Activated CD4-positive, alpha-beta T cell treated with anti-CD3 and anti-CD28 coated beads, Interleukin-2, amount 10 ng/mL, durations not matched to agents 24 days and 14 days (primary cell): ENCODE results near the gene RUFY1. TPM values are rescaled to one million over a fixed set of nuclear protein-coding genes. Genes with fewer than 3 reads are reported as not detected.
A peak's percentile ranks its signal among the peaks of the same experiment; 100 is the strongest.
"Not testable (repeated sequence)": the region's sequence is repeated elsewhere in the genome, so short reads cannot be mapped to it uniquely, and the experiment has no call there.

Source experiments
- DNase-seq: peaks from one replicate; pipeline ENCODE4 v3.0.0; 2022
- H3K27ac Mint-ChIP-seq: one replicate; pipeline ENCODE4 v1.8.0; 2022; ENCODE audit warnings: mild to moderate bottlenecking, mixed read lengths
- H3K27me3 Mint-ChIP-seq: one replicate; pipeline ENCODE4 v1.8.0; 2022; ENCODE audit warnings: mixed read lengths
- H3K36me3 Mint-ChIP-seq: one replicate; pipeline ENCODE4 v1.8.0; 2022; ENCODE audit warnings: low read depth, mild to moderate bottlenecking, mixed read lengths
- H3K4me1 Mint-ChIP-seq: one replicate; pipeline ENCODE4 v1.8.0; 2021; ENCODE audit warnings: mixed read lengths
- H3K4me3 Mint-ChIP-seq: one replicate; pipeline ENCODE4 v1.8.0; 2022; ENCODE audit warnings: mild to moderate bottlenecking, moderate library complexity, mixed read lengths
- H3K9me3 Mint-ChIP-seq: one replicate; pipeline ENCODE4 v1.8.0; 2021; ENCODE audit warnings: mixed read lengths
- intact Hi-C: fragments of 100-400 bp; cut with micrococcal nuclease; formaldehyde crosslinking; loops from one replicate; pipeline ENCODE4 v1.15.1; 2023
- total RNA-seq: library from RNA; stranded (reverse); gene quantifications from 2 replicates; pipeline ENCODE4 v1.2.3, GENCODE V29; 2022

Gene RUFY1
- total RNA-seq, 1 donor from 2014 or later = 38.8 TPM

DNA sequence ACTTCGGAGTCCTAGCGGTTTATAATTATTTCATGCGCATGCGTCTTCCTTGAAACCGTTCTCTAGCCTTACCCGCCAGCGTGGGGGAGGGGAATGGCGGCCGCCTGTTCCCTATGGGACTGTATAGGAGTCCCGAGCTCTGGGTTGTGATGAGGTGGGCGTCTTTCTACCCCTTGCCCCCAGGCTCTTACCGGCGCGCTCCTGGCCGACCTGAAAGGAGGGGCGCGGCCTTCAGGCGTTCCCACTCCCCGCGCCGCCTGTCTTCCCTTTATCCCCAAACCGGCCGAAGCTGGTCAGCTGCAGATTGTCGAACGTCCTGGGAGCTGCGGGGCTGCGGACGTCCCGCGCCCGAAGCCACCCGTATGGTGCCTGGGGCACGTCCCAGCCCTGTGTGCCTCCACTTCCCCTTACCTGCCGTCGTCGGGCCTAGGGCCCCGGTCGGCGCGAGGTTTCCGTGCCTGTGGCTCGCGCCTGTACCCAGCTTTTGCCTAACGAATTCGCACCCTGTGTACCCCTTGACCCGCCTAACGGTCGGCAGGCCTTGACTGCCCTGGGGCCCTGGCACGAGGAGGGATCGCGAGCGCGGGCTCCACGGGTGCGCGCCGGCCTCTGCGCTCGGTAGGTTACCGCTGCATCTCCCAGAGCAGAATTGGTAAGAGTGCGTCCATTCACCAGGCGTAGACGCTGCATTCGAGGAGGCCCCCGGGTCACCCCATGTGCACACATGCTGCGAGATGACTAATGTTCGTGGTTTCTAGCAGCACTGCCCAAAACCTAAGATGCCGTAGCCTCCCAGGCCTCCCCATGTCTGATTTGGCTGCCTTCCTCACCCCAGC, 73.8 kb downstream of the RUFY1 start:
- peak overlapping the region; percentile 99 for H3K27ac Mint-ChIP-seq
- H3K36me3 Mint-ChIP-seq = peaks cover 43% of the 10 kb centered on the region
- H3K27me3 Mint-ChIP-seq = peaks cover 5% of the 10 kb centered on the region
- DNase-seq = peak; percentile 82
- peak overlapping the region; percentile 99 for H3K4me3 Mint-ChIP-seq
- intact Hi-C loops = loop anchor here (1.0 to 10.0 kb wide), 12 partner anchors 54 to 1618 kb away; partner anchors contain the start of genes CANX, MAML1, MAPK9 and MGAT1
- H3K9me3 Mint-ChIP-seq = no peaks in the 10 kb centered on the region
- H3K4me1 Mint-ChIP-seq = peaks cover 39% of the 10 kb centered on the region

DNA sequence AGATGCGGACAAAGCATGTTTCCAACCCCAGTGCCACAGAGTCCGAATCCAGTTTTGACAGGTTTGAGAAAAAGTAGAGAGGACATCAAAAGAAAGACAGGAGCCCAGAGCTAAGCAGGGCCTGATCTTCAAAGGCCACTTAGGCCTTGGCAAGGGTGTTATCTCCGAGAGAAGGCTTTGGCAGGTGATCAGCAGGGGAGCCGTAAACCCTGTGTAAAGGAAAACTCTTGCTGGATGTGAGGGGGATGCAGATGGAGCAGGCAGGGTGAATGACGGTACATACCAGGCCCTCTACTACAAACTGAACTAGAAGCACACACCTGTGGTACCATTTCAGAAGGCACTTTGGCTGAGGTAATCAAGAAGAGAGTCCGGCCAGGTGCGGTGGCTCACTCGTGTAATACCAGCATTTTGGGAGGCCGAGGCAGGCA, 74.5 kb downstream of the RUFY1 start:
- peak overlapping the region; percentile 99 for H3K27ac Mint-ChIP-seq
- H3K27me3 Mint-ChIP-seq = peaks cover 5% of the 10 kb centered on the region
- peak overlapping the region; percentile 99 for H3K4me3 Mint-ChIP-seq
- peak; percentile 68 for DNase-seq
- intact Hi-C loops = loop anchor here (5.0 to 10.0 kb wide), 6 partner anchors 197 to 1617 kb away; partner anchors contain the start of genes MAPK9, MGAT1, RACK1 and RNF130
- peaks cover 38% of the 10 kb centered on the region for H3K36me3 Mint-ChIP-seq
- H3K4me1 Mint-ChIP-seq = peaks cover 35% of the 10 kb centered on the region
- H3K9me3 Mint-ChIP-seq = no peaks in the 10 kb centered on the region

DNA sequence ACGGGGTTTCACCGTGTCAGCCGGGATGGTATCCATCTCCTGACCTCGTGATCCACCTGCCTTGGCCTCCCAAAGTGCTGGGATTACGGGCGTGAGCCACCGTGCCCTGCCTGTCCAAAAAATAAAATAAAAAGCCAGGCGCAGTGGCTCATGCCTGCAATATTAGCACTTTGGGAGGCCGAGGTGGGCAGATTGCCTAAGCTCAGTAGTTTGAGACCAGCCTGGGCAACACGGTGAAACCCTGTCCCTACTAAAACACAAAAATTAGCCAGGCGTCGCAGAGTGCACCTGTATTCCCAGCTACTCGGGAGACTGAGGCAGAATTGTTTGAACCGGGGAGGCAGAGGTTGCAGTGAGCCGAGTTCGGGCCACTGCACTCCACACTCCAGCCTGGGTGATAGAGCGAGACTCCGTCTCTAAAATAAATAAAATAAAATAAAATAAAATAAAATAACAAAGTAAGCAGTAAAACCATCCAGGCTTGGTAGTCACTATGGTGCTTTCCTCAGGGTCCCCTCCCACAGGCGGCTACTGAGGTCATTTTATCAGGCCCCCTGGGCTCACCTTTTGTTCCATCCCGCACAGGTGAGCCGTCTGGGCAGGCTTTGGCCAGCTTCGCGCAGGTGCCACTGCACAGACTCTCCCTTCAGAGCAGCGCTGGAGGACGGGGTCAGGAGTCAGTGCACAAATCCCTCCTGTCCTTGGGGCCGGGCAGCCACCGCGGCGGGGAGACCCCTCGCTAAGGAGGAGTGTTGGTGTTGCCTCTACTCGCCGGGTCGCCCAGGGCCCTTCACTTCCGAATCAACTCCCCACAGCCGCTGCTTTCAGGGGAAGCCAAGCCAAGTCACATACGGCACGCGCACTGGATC, 83.4 kb downstream of the RUFY1 start:
- H3K27ac Mint-ChIP-seq, H3K4me1 Mint-ChIP-seq, DNase-seq, H3K27me3 Mint-ChIP-seq, H3K9me3 Mint-ChIP-seq, intact Hi-C loops, H3K36me3 Mint-ChIP-seq: not testable (repeated sequence)
- peak overlapping the region; percentile 49 for H3K4me3 Mint-ChIP-seq

DNA sequence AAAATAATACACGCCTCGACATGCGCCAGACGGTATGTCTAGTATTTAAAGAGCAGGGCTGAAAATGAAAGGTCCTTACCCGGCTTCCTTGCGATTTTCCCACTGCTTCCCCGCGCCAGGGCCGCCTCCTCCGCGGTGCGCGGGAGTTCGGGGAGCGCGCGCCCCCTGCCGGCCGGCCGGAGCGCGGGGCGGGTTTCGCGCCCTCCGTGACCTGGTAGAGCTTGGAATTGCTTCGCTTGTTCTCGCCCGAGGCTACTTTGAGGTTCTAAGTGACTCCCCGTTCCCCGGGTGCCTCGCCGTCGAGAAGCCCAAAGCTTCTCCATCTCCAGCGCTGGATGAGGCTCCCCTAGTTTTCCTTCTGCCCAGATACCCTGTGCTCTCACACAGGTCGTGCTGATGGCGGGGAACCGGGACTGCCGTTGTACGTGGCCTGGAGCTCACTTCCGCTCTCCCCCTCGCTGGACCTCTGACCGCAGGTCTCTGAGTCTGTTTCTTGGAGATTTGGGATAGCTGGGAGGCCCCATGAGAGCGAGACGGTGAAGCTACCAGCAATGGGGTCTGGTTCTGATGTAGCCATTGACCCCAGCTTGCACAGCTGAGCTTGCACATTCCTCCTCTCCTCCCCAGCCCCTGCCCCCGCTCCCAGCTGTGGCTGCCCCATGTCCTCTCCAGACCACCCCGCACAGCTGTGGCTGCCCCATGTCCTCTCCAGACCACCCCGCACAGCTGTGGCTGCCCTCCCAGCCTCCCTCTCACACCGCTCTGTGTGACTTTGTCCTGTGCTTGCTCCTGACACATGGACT, 84.2 kb downstream of the RUFY1 start:
- H3K9me3 Mint-ChIP-seq, H3K4me3 Mint-ChIP-seq, H3K27me3 Mint-ChIP-seq, intact Hi-C loops, H3K36me3 Mint-ChIP-seq, DNase-seq, H3K4me1 Mint-ChIP-seq, H3K27ac Mint-ChIP-seq: not testable (repeated sequence)

DNA sequence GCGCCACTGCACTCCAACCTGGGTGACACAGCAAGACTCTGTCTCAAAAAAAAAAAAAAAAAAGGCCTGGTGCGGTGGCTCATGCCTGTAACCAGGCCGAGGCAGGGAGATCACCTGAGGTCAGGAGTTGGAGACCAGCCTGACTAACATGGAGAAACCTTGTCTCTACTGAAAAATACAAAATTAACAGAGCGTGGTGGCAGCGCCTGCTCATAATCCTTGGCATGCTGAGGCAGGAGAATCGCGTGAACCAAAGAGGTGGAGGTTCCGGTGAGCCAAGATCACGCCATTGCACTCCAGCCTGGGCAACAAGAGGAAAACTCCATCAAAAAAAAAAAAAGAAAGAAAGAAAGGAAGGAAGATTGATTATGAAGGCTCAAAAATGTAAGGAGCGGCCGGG, 88.9 kb downstream of the RUFY1 start:
- not testable (repeated sequence) for H3K27me3 Mint-ChIP-seq, H3K27ac Mint-ChIP-seq, H3K9me3 Mint-ChIP-seq, H3K4me1 Mint-ChIP-seq, H3K36me3 Mint-ChIP-seq, DNase-seq, H3K4me3 Mint-ChIP-seq
- intact Hi-C loops = loop anchor here (2.0 kb wide), 1 partner anchor 24 kb away; no protein-coding TSS in a partner anchor

DNA sequence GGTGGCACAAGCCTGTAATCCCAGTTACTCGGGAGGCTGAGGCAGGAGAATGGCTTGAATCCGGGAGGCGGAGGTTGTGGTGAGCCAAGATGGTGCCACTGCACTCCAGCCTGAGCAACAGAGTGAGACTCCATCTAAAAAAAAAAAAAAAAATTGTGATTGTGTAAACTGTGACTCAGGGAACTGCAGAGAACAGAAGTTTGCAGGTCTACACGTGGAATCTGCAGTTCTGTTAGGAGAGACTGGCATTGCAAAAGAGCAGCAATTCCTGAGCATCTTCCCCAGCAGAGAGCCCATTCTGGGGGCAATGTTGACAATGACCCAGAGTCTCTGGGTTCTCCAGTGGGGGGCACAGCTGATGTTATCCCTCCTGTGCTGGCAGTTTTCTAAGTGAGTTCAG, 91.4 kb downstream of the RUFY1 start:
- DNase-seq, H3K4me1 Mint-ChIP-seq, H3K27me3 Mint-ChIP-seq, H3K4me3 Mint-ChIP-seq, H3K27ac Mint-ChIP-seq, intact Hi-C loops, H3K9me3 Mint-ChIP-seq, H3K36me3 Mint-ChIP-seq: not testable (repeated sequence)

DNA sequence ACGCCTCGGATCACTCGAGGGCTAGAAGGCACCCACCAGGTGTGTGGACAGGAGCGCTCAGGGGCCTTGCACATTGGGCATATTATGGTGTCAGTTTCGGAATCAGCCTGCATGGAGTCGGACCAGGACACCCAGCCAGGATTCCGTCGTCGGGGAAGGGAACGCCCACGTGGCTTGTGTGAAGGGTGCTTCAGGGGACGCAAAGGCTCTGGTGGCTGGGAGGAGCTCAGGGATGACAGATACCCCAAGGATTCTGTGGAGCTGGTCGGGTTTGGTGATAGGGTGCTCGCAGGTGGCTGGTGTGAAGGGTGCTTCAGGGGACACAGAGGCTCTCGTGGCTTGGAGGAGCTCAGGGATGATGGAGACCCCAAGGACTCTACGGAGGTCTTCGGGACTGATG, 92.3 kb downstream of the RUFY1 start:
- H3K4me1 Mint-ChIP-seq, H3K27ac Mint-ChIP-seq, H3K9me3 Mint-ChIP-seq, H3K27me3 Mint-ChIP-seq, intact Hi-C loops, DNase-seq, H3K4me3 Mint-ChIP-seq, H3K36me3 Mint-ChIP-seq: not testable (repeated sequence)

DNA sequence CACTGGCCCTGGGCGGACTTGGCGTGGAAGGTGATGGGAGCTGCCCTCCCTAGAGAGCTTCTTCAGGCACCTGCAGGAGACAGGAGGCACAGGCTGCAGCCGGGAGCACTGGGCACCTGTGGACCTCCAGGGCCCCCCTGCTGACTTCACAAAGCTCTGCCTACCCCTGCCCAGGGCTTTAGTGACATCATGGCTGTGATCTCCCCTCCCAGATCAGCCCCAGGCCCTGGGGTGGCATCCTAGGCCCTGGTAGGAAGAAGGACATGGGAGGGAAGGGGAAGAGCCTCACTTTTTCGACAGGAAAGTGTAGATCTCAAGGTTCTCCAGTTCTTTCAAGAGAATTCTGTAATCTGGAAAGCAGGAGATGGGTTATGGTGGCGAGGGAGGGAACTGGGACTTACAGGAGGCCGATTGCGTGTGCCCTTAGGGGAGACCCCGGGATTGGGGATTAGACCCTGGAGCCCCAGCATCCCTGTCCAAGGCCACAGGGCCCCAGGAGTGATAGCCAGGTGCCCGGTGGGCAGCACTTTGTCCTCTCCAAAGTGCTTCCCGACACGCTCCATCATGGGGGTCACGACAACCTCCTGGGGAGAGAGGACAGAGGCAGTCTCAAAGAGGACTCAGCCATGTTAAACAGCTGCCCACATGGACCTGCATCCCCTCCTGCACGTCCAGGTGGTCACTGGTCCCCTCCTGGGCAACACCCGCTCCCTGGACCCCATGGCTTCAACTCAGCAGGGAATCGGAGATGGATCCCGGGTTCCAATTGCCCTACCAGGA, 93.0 kb downstream of the RUFY1 start:
- DNase-seq, H3K27me3 Mint-ChIP-seq, H3K9me3 Mint-ChIP-seq, H3K36me3 Mint-ChIP-seq, H3K4me3 Mint-ChIP-seq, H3K27ac Mint-ChIP-seq, intact Hi-C loops, H3K4me1 Mint-ChIP-seq: not testable (repeated sequence)

DNA sequence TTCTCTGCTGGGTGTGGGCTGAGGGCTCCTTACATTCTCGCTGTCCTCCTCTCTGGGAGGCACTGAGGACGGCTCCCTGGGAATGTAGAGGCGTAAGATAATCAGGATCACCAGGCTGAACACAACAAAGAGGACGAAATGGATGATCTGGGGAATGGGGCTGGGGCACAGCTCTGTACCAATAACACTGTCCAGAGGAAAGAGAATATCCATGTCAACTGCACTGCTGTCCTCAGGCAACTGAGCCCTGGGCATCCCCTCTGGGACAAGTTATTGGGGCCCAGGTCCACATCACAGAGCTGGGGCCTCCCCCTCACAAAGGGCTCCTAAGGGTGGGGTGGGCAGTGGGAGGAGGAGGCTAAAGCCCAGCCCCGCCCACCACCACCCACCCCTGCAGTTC, 94.4 kb downstream of the RUFY1 start:
- intact Hi-C loops, H3K36me3 Mint-ChIP-seq, H3K27ac Mint-ChIP-seq, DNase-seq, H3K4me1 Mint-ChIP-seq, H3K9me3 Mint-ChIP-seq, H3K4me3 Mint-ChIP-seq, H3K27me3 Mint-ChIP-seq: not testable (repeated sequence)

DNA sequence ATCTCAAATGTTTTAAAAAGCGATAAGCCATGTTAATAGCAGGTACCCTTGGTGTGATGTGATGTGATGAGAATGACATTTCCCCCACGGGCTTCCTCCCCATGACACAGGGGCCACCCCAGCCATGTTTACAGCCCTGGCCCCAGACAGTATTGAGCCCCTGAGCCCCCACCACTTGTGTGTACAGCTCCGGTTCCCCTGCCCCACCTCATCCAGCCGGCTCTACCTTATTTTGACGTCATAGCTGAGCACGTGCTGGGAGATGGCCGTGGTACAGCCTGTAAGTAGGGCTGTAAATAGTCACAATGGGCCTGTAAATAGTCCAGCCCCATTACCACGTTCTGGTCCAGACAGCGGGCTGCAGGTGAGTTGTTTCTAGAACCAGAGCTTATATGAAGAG, 98.1 kb downstream of the RUFY1 start:
- no peaks in the 10 kb centered on the region for H3K36me3 Mint-ChIP-seq
- H3K4me1 Mint-ChIP-seq = no peaks in the 10 kb centered on the region
- intact Hi-C loops = no loop called here
- H3K27ac Mint-ChIP-seq = no peak overlapping the region
- peaks cover 2% of the 10 kb centered on the region for H3K27me3 Mint-ChIP-seq
- no peak for DNase-seq
- H3K9me3 Mint-ChIP-seq = no peaks in the 10 kb centered on the region
- H3K4me3 Mint-ChIP-seq = no peak overlapping the region

DNA sequence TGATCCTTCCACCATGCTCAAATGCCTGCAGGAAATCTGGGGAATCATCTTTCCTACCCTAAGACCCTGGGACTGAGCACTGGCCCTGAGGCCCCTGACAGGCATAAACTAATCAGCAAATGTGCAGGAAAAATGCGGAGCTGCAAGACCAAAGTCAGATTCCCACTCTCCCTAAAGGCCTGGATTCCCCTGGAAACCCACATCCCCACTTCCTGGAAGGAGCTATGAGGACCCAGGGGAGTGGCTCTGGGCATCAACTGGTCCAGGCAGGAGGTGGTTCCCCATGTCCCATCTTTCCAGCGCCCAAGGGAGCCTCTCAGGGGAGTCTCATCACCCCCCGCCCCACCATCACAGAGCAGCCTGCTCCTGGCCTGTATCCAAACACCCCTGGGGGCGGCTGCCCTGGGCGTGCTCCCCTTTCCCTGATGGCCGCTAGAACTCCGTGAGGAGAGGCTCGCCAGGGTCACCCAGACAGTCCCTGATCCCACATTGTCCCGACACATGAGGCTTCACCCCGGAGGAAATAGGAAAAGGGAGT, 98.9 kb downstream of the RUFY1 start:
- H3K36me3 Mint-ChIP-seq, H3K27me3 Mint-ChIP-seq, H3K4me1 Mint-ChIP-seq, DNase-seq, H3K27ac Mint-ChIP-seq, H3K9me3 Mint-ChIP-seq, intact Hi-C loops, H3K4me3 Mint-ChIP-seq: not testable (repeated sequence)

DNA sequence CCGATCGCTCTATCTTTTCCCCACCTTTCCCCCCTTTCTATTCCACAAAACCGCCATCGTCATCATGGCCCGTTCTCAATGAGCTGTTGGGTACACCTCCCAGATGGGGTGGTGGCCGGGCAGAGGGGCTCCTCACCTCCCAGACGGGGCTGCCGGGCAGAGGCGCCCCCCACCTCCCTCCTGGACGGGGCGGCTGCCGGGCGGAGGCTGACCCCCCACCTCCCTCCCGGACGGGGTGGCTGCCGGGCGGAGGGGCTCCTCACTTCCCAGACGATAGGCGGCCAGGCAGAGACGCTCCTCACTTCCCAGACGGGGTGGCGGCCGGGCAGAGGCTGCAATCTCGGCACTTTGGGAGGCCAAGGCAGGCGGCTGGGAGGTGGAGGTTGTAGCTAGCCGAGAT, 99.9 kb downstream of the RUFY1 start:
- H3K4me3 Mint-ChIP-seq, H3K27me3 Mint-ChIP-seq, H3K4me1 Mint-ChIP-seq, H3K9me3 Mint-ChIP-seq, H3K27ac Mint-ChIP-seq, intact Hi-C loops, DNase-seq, H3K36me3 Mint-ChIP-seq: not testable (repeated sequence)

DNA sequence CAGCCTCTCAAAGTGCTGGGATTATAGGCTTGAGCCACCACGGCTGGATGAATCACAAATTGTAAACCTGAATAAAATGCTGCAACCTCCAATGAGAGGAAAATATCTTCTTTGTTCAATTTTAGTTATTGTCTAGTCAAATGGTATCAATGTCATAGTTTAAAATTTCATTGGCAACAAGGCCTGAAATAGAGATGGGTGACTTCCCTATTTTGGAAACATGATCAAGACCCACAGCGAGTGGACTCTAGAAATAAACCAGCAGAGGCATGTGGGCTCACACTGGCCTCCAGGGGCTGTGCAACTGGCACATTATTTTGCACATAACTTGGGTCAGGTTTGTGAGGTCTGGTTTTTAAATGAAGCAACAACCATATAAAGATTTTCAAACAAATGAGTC, 102.8 kb downstream of the RUFY1 start:
- H3K27ac Mint-ChIP-seq, H3K27me3 Mint-ChIP-seq, DNase-seq, H3K9me3 Mint-ChIP-seq, H3K36me3 Mint-ChIP-seq, H3K4me1 Mint-ChIP-seq, H3K4me3 Mint-ChIP-seq, intact Hi-C loops: not testable (repeated sequence)
